GM12874 (cell line): ENCODE data around the gene RAB17.

Source experiments
- CTCF ChIP-seq: IDR thresholded peaks from 2 replicates; pipeline ENCODE4 v1.5.1; 2011; ENCODE audit warnings: low read depth, mild to moderate bottlenecking, control low read depth, low read length, moderate library complexity; ENCODE audit not compliant: insufficient read depth

The RAB17 gene

DNA sequence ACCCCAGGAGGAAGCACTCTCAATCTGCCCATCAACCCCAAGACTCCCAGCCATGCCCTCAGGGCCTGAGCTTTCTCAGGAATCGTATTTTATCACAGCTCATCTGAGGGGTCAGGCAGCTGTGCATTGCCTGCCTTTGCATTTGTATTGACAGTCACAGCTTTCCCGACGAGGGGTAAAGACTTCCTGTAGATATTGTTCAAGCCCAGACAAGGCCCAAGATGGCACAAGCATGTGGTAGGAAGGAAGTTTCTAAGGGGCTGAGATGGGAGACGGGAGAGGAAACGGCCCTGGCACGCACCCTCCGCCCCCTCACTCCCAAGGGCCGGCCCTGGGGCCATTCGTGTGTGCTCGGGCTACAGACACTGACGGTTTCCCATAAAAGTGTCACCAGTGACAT is 58.4 kb downstream of the RAB17 start:
- TF ChIP-seq CTCF, result no peak

DNA sequence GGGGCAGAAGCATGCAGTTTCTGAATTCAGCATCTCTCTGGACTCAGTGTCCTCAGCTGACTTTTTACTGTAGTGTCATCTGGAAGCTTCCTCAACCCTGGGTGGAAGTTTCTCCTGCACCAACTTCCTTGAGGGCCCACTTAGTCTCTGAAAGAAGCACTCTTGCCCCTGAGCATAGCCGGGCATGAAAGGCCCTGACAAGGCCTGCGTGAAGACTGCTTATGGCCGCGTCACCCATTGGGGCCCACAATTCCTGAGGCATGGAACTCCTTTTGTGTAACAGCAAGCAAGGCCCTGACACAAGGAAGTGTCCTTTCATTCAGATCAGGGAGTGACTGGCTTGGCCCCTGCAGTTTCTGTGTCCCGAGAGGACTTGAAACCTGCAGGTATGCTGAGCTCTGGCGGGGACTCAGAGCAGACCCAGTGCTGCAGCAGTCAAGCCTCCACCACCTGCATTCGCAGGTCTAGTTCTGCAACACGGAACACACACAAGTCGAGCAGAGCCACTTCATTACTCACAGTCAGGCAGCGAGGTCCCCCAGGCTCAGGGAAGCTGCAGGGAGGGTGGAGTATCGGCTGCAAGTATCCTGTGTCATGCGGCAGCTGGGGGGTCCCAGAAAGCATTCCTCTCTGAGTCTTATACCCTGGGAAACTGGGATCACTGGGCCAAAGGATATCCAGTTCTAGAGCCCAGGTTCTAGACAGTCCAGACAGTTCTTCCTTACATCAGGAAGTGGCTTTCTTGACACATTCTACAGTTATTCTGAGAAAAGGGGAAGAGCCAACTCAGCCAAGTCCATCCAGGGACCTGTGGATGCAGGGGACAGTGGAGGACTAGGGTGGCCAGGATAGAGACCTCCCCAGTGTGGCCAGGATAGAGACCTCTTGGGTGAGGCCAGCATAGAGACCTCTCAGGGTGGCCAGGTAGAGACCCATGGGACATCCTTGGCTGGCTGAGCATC is 59.8 kb downstream of the RAB17 start:
- no peak for TF ChIP-seq CTCF

DNA sequence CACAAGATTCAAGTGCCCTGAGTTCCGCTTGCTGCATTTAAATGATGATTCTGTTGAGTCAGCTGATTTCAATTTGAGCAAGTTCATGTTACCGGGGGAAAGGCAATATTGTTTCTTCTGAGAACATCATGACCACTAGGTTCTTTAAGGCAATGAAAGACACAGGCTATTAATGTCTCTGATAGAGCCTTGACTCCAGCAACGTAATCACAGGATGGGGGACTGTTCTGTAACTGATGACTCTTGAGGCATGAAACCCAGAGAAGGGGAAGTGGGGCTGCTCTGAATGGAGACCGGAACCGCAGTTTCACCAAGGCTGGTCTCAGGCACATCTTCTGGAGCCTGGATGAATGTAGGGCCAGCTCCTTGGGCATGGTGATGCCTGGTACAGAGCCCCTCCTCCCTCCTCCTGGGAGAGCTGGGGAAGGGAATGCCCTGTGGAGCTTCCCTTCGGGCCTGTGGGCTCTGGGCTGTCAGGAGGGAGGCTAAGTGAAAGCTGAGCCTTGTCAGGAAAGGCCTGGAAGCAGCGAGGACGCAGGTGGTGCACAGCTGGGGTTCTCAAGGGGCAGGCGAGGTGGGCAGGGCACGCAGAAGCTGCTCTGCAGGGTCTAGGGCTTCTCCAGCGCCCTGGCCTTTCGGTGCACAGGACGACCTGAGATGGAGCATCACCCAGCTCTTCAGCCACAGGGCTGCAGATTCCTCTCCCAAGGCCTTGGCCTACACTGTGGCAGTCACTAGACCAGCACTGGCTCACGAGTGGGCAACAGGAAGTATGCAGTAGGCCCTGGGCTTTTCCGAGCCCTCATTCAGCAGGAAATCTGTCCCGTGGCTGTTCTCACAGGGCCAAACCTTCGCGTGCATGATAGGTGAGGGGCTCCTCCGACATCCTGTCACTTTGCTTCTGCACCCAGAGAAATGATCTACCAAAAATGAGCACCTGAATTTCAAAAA is 60.8 kb downstream of the RAB17 start:
- TF ChIP-seq CTCF, result no peak

DNA sequence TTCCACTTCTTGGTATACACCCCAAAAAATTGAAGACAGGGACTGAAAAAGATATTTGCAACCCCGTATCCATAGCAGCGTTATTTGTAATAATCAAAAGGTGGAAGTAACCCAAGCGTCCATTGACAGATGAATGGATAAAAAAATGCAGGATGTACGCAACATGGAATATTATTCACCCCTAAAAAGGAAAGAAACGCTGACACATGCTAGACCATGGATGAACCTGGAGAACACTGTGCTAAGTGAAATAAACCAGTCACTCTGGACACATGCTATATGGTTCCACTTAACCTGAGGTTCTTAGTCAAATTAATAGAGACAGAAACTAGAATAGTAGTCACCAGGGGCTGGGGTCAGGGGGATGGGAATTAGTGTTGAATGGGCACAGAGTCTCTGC is 62.8 kb downstream of the RAB17 start:
- TF ChIP-seq CTCF, result no peak

GRCh38 chr2:237527233-237527632 is 63.3 kb downstream of the RAB17 start:
- TF ChIP-seq CTCF, result no peak

DNA sequence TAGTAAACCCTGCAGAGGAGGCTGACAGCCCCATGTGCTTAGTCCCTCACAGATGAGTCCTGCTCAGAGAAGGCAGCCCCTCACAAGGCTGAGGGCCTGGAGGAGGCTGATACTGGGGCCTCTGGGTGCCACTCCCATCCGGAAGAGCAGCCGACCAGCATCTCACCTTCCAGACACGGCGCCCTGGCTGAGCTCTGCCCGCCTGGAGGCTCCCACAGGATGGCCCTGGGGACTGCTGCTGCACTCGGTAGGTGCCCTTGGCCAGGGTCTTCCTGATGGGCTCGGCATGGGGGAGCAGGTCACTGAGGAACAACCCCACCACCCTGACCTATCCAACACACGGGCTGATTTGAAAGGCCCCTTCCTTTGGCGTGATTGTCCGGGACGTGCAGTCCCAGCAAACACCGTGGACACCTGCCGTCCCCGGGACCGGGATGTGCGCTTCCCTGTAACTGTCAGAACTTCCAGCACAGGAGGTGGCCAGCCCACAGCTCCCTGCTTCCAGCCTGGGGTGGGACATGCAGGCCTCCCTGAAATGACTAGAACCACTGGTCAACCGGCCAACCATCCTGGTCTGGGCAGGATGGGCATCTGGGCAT is 64.9 kb downstream of the RAB17 start:
- TF ChIP-seq CTCF, result no peak

- TF ChIP-seq CTCF, result no peak
Measured at GRCh38 chr2:237524631-237525030, 65.9 kb downstream of the RAB17 start.
